Neural cell (in vitro differentiated cells): ENCODE measurements around the gene UMAD1. TPM values are rescaled to one million over a fixed set of nuclear protein-coding genes. Genes with fewer than 3 reads are reported as not detected.

ENCODE experiments used
- H2AFZ ChIP-seq: fragments of 200-600, 300-800 bp; sonication (generic), shearing (Covaris generic); 2 replicates; pipeline ENCODE4 v1.6.0; 2014; ENCODE audit warnings: low read depth, mild to moderate bottlenecking, antibody characterized with exemption, low read length, moderate library complexity
- H3F3A ChIP-seq: fragments of 200-600 bp; shearing (Covaris generic); 2 replicates; pipeline ENCODE4 v1.6.1; 2016; ENCODE audit warnings: mild to moderate bottlenecking, moderate library complexity, mixed read lengths, antibody characterized with exemption, low read length; ENCODE audit not compliant: insufficient read depth, poor library complexity, severe bottlenecking
- H3K27ac ChIP-seq: fragments of 200-600, 300-800 bp; sonication (generic), shearing (Covaris generic); 2 replicates; pipeline ENCODE4 v1.5.1; 2014; ENCODE audit warnings: mild to moderate bottlenecking, low read length, moderate library complexity
- H3K27me3 ChIP-seq: fragments of 300-800, 200-600 bp; sonication (generic), shearing (Covaris generic); 2 replicates; pipeline ENCODE4 v1.6.0; 2014; ENCODE audit warnings: mild to moderate bottlenecking, low read depth, low read length, moderate library complexity; ENCODE audit not compliant: insufficient read depth
- H3K36me3 ChIP-seq: fragments of 300-800, 200-600 bp; sonication (generic), shearing (Covaris generic); 2 replicates; pipeline ENCODE4 v1.5.1; 2014; ENCODE audit warnings: mild to moderate bottlenecking, antibody characterized with exemption, low read length, moderate library complexity; ENCODE audit not compliant: insufficient read depth
- H3K4me2 ChIP-seq: fragments of 300-800, 200-600 bp; sonication (generic), shearing (Covaris generic); 2 replicates; pipeline ENCODE4 v1.6.0; 2014; ENCODE audit warnings: mild to moderate bottlenecking, low read length
- H3K4me3 ChIP-seq: fragments of 300-800, 200-600 bp; sonication (generic), shearing (Covaris generic); 2 replicates; pipeline ENCODE4 v1.5.1; 2014; ENCODE audit warnings: mild to moderate bottlenecking, low read length, moderate library complexity
- H3K79me2 ChIP-seq: fragments of 200-600 bp; shearing (Covaris generic); replicated peaks from 2 replicates; pipeline ENCODE4 v1.6.0; 2014; ENCODE audit warnings: mild to moderate bottlenecking, low read length, moderate library complexity; ENCODE audit not compliant: insufficient read depth
- H3K9ac ChIP-seq: fragments of 300-800, 200-600 bp; sonication (generic), shearing (Covaris generic); 2 replicates; pipeline ENCODE4 v1.6.1; 2016; ENCODE audit warnings: mild to moderate bottlenecking, low read length, mixed read lengths
- H3K9me2 ChIP-seq: fragments of 200-600 bp; shearing (Covaris generic); 2 replicates; pipeline ENCODE4 v1.6.1; 2016; ENCODE audit warnings: mild to moderate bottlenecking, low read length, mixed read lengths; ENCODE audit not compliant: insufficient read depth
- H3K9me3 ChIP-seq: fragments of 200-600, 300-800 bp; sonication (generic), shearing (Covaris generic); 2 replicates; pipeline ENCODE4 v1.6.1; 2016; ENCODE audit warnings: mild to moderate bottlenecking, mixed run types, low read length, moderate library complexity, mixed read lengths
- H4K20me1 ChIP-seq: fragments of 200-600 bp; shearing (Covaris generic); 2 replicates; pipeline ENCODE4 v1.6.1; 2016; ENCODE audit warnings: mild to moderate bottlenecking, mixed run types; ENCODE audit not compliant: insufficient read depth
- CTCF ChIP-seq: fragments of 450-650 bp; IDR thresholded peaks from 2 replicates; pipeline ENCODE4 v1.5.1; 2014; ENCODE audit warnings: antibody characterized with exemption, mild to moderate bottlenecking, moderate library complexity; ENCODE audit not compliant: poor library complexity, severe bottlenecking
- EP300 ChIP-seq: fragments of 450-650 bp; conservative IDR thresholded peaks from 2 replicates; pipeline ENCODE4 v1.6.1; 2014; ENCODE audit warnings: antibody characterized with exemption, mild to moderate bottlenecking, moderate library complexity; ENCODE audit not compliant: poor library complexity, severe bottlenecking
- EZH2 ChIP-seq: fragments of 200-600, 300-800 bp; shearing (Covaris generic), sonication (generic); IDR thresholded peaks from 2 replicates; pipeline ENCODE4 v1.6.1; 2014; ENCODE audit warnings: antibody characterized with exemption, low read length, borderline replicate concordance, mild to moderate bottlenecking; ENCODE audit not compliant: insufficient read depth, poor library complexity, severe bottlenecking
- MXI1 ChIP-seq: fragments of 450-650 bp; conservative IDR thresholded peaks from 2 replicates; pipeline ENCODE4 v1.6.1; 2014; ENCODE audit warnings: antibody characterized with exemption, mild to moderate bottlenecking; ENCODE audit not compliant: poor library complexity, severe bottlenecking
- POLR2AphosphoS5 ChIP-seq: IDR thresholded peaks from 2 replicates; pipeline ENCODE4 v1.6.1; 2012
- RAD21 ChIP-seq: fragments of 450-650 bp; conservative IDR thresholded peaks from 2 replicates; pipeline ENCODE4 v1.6.1; 2014; ENCODE audit warnings: antibody characterized with exemption, mild to moderate bottlenecking, moderate library complexity
- REST ChIP-seq: IDR thresholded peaks from 2 replicates; pipeline ENCODE4 v1.6.1; 2012; ENCODE audit warnings: borderline replicate concordance
- SMC3 ChIP-seq: fragments of 450-650 bp; conservative IDR thresholded peaks from 2 replicates; pipeline ENCODE4 v1.6.1; 2014; ENCODE audit warnings: antibody characterized with exemption, mild to moderate bottlenecking, moderate library complexity; ENCODE audit not compliant: poor library complexity
- TAF1 ChIP-seq: IDR thresholded peaks from 2 replicates; pipeline ENCODE4 v1.6.1; 2012; ENCODE audit warnings: low read depth
- polyA plus RNA-seq: library from polyadenylated mRNA; depleted of rRNA; stranded (reverse); fragments of >200 nt; gene quantifications from 2 replicates; pipeline ENCODE4 v1.2.3, GENCODE V29; 2014

Gene UMAD1
- polyA plus RNA-seq, 1 donor from 2014 or later = 14.7 TPM

- H3K79me2 ChIP-seq = no peaks in the 10 kb centered on the region
- no peak for TF ChIP-seq RAD21
- TF ChIP-seq CTCF = no peak
These were observed 171.6 kb downstream of the UMAD1 start for GRCh38 chr7:7812112-7812511.

GRCh38 chr7:7815395-7815794 lies 174.8 kb downstream of the UMAD1 start:
- no peaks in the 10 kb centered on the region for H4K20me1 ChIP-seq
- no peaks in the 10 kb centered on the region for H3K9me3 ChIP-seq
- TF ChIP-seq SMC3 = no peak
- TF ChIP-seq POLR2AphosphoS5 = no peak
- TF ChIP-seq RAD21 = no peak
- TF ChIP-seq EZH2 = no peak
- no peak for TF ChIP-seq TAF1
- TF ChIP-seq MXI1 = no peak
- no peak for TF ChIP-seq CTCF
- TF ChIP-seq EP300 = no peak
- TF ChIP-seq REST = no peak
- H2AFZ ChIP-seq = no peak overlapping the region
- no peak overlapping the region for H3K4me2 ChIP-seq
- no peaks in the 10 kb centered on the region for H3F3A ChIP-seq
- no peak overlapping the region for H3K27ac ChIP-seq
- no peaks in the 10 kb centered on the region for H3K9me2 ChIP-seq
- H3K9ac ChIP-seq = no peak overlapping the region
- H3K27me3 ChIP-seq = no peaks in the 10 kb centered on the region
- no peak overlapping the region for H3K4me3 ChIP-seq
- H3K36me3 ChIP-seq = no peaks in the 10 kb centered on the region
- H3K79me2 ChIP-seq = no peaks in the 10 kb centered on the region

More at GRCh38 chr7:7812112-7812511, 171.6 kb downstream of the UMAD1 start:
- no peaks in the 10 kb centered on the region for H3K9me3 ChIP-seq
- no peak overlapping the region for H3K4me2 ChIP-seq
- H2AFZ ChIP-seq = no peak overlapping the region
- H3K9ac ChIP-seq = no peak overlapping the region
- no peaks in the 10 kb centered on the region for H3K36me3 ChIP-seq
- no peaks in the 10 kb centered on the region for H4K20me1 ChIP-seq
- no peak overlapping the region for H3K27ac ChIP-seq
- no peaks in the 10 kb centered on the region for H3F3A ChIP-seq
- no peaks in the 10 kb centered on the region for H3K9me2 ChIP-seq
- H3K4me3 ChIP-seq = no peak overlapping the region
- H3K27me3 ChIP-seq = no peaks in the 10 kb centered on the region
